ENCODE measurements around the gene SLC35F1. TPM values are rescaled to one million over a fixed set of nuclear protein-coding genes. Genes with fewer than 3 reads are reported as not detected.

The SLC35F1 gene
- polyA plus RNA-seq, 1 donor (not counting 4 experiments of a cell fraction or from before 2014, with no cell fraction given) = not detected

GRCh38 chr6:117928833-117929232 is 21.8 kb downstream of the SLC35F1 start:
- no peak overlapping the region for H3K4me3 ChIP-seq (ENCODE audit: control insufficient read depth in 2 of 3, extremely low read depth in 1 of 3, insufficient read depth in 2 of 3, low read depth in 1 of 3, low read length in 3 of 3)
- dilution Hi-C loops (cut with MboI; ENCODE audit: extremely low pct_ligation_motif_present, low sequenced_read_pairs) = no loop called here
- no peaks in the 10 kb centered on the region for H3K9me1 ChIP-seq (ENCODE audit: control insufficient read depth, extremely low read depth, insufficient read depth, low read length)
- TF ChIP-seq, protein P1, sequence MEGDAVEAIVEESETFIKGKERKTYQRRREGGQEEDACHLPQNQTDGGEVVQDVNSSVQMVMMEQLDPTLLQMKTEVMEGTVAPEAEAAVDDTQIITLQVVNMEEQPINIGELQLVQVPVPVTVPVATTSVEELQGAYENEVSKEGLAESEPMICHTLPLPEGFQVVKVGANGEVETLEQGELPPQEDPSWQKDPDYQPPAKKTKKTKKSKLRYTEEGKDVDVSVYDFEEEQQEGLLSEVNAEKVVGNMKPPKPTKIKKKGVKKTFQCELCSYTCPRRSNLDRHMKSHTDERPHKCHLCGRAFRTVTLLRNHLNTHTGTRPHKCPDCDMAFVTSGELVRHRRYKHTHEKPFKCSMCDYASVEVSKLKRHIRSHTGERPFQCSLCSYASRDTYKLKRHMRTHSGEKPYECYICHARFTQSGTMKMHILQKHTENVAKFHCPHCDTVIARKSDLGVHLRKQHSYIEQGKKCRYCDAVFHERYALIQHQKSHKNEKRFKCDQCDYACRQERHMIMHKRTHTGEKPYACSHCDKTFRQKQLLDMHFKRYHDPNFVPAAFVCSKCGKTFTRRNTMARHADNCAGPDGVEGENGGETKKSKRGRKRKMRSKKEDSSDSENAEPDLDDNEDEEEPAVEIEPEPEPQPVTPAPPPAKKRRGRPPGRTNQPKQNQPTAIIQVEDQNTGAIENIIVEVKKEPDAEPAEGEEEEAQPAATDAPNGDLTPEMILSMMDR (optimal IDR thresholded peaks at IDR 0.05 in 1 of 3, IDR thresholded peaks at IDR 0.05 in 1 of 3, conservative IDR thresholded peaks at IDR 0.05 in 1 of 3; ENCODE audit: extremely low read depth in 1 of 3, insufficient read depth in 2 of 3, low read length in 3 of 3) = no peak
- TF ChIP-seq EZH2 (IDR thresholded peaks at IDR 0.05; ENCODE audit: low read length) = no peak
- no peaks in the 10 kb centered on the region for H3K36me3 ChIP-seq (ENCODE audit: control insufficient read depth in 2 of 2, extremely low read depth in 1 of 2, insufficient read depth in 2 of 2, low read length in 2 of 2)
- H4K20me1 ChIP-seq (ENCODE audit: control insufficient read depth, extremely low read depth, insufficient read depth, low read length) = no peaks in the 10 kb centered on the region
- DNase-seq (ENCODE audit: low read depth, low spot score) = no peak
- no peak overlapping the region for H2AFZ ChIP-seq (ENCODE audit: control insufficient read depth, low read length)
- no peaks in the 10 kb centered on the region for H3K4me1 ChIP-seq (ENCODE audit: control insufficient read depth, extremely low read depth, insufficient read depth, low read length)
- no peak overlapping the region for H3K9ac ChIP-seq (ENCODE audit: control insufficient read depth, extremely low read depth, insufficient read depth, low read length)
- no peaks in the 10 kb centered on the region for H3K9me3 ChIP-seq (ENCODE audit: control insufficient read depth, low read depth, low read length)
- H3K27me3 ChIP-seq (ENCODE audit: control insufficient read depth, extremely low read depth, insufficient read depth, low read length) = no peaks in the 10 kb centered on the region
- no peak overlapping the region for H3K27ac ChIP-seq (ENCODE audit: control insufficient read depth, insufficient read depth, low read length)
- H3K79me2 ChIP-seq (ENCODE audit: control insufficient read depth, insufficient read depth, low read length) = no peaks in the 10 kb centered on the region
- H3K4me2 ChIP-seq (ENCODE audit: control insufficient read depth, extremely low read depth, insufficient read depth, low read depth, low read length) = no peak overlapping the region
- no peak for FAIRE-seq

- Histone ChIP-seq H3K36me3 (ENCODE audit: control insufficient read depth in 2 of 2, extremely low read depth in 1 of 2, insufficient read depth in 2 of 2, low read length in 2 of 2) (no peaks in the 10 kb centered on the region), H3K27me3 (ENCODE audit: control insufficient read depth, extremely low read depth, insufficient read depth, low read length) (no peaks in the 10 kb centered on the region), H2AFZ (ENCODE audit: control insufficient read depth, low read length) (no peak overlapping the region), H3K27ac (ENCODE audit: control insufficient read depth, insufficient read depth, low read length) (no peak overlapping the region), H3K4me3 (ENCODE audit: control insufficient read depth in 2 of 3, extremely low read depth in 1 of 3, insufficient read depth in 2 of 3, low read depth in 1 of 3, low read length in 3 of 3) (no peak overlapping the region), H3K4me1 (ENCODE audit: control insufficient read depth, extremely low read depth, insufficient read depth, low read length) (no peaks in the 10 kb centered on the region), H3K9ac (ENCODE audit: control insufficient read depth, extremely low read depth, insufficient read depth, low read length) (no peak overlapping the region), H4K20me1 (ENCODE audit: control insufficient read depth, extremely low read depth, insufficient read depth, low read length) (no peaks in the 10 kb centered on the region), H3K79me2 (ENCODE audit: control insufficient read depth, insufficient read depth, low read length) (no peaks in the 10 kb centered on the region), H3K4me2 (ENCODE audit: control insufficient read depth, extremely low read depth, insufficient read depth, low read depth, low read length) (no peak overlapping the region), H3K9me1 (ENCODE audit: control insufficient read depth, extremely low read depth, insufficient read depth, low read length) (no peaks in the 10 kb centered on the region), H3K9me3 (ENCODE audit: control insufficient read depth, low read depth, low read length) (no peaks in the 10 kb centered on the region)
- TF ChIP-seq, protein P1 (optimal IDR thresholded peaks at IDR 0.05 in 1 of 3, IDR thresholded peaks at IDR 0.05 in 1 of 3, conservative IDR thresholded peaks at IDR 0.05 in 1 of 3; ENCODE audit: extremely low read depth in 1 of 3, insufficient read depth in 2 of 3, low read length in 3 of 3) = no peak
- TF ChIP-seq EZH2 (IDR thresholded peaks at IDR 0.05; ENCODE audit: low read length) = no peak
- dilution Hi-C loops (cut with MboI; ENCODE audit: extremely low pct_ligation_motif_present, low sequenced_read_pairs) = no loop called here
- FAIRE-seq (no peak), DNase-seq (ENCODE audit: low read depth, low spot score) (no peak)
Measured at GRCh38 chr6:117929501-117929900, 22.4 kb downstream of the SLC35F1 start.
